Panc1 (cell line): ENCODE measurements around the gene NAPSA.

Experiments used
- POLR2AphosphoS5 ChIP-seq: IDR thresholded peaks from 2 replicates; pipeline ENCODE4 v1.6.1; 2012; ENCODE audit warnings: mild to moderate bottlenecking, low read depth, low read length, moderate library complexity
- REST ChIP-seq, 2 experiments: IDR thresholded peaks; 2 replicates each; pipeline ENCODE4 v1.6.1; 2011 to 2012; ENCODE audit warnings: low read depth in 2 of 2, control low read depth in 1 of 2, low read length in 1 of 2, mild to moderate bottlenecking in 1 of 2, moderate library complexity in 1 of 2; ENCODE audit not compliant: insufficient read depth in 1 of 2
- SIN3A ChIP-seq: IDR thresholded peaks from 2 replicates; pipeline ENCODE4 v1.6.1; 2012; ENCODE audit warnings: low read depth, mild to moderate bottlenecking, low read length, moderate library complexity, borderline replicate concordance; ENCODE audit not compliant: insufficient read depth
- TCF7L2 ChIP-seq: IDR thresholded peaks from 2 replicates; pipeline ENCODE4 v1.6.1; 2011; ENCODE audit warnings: mild to moderate bottlenecking, low read depth, low read length, inconsistent platforms
- TF ChIP-seq, protein P1 (sequence below): fragments of 450-650 bp; IDR thresholded peaks from 2 replicates; pipeline ENCODE4 v1.5.1; 2017; ENCODE audit warnings: mild to moderate bottlenecking

DNA sequence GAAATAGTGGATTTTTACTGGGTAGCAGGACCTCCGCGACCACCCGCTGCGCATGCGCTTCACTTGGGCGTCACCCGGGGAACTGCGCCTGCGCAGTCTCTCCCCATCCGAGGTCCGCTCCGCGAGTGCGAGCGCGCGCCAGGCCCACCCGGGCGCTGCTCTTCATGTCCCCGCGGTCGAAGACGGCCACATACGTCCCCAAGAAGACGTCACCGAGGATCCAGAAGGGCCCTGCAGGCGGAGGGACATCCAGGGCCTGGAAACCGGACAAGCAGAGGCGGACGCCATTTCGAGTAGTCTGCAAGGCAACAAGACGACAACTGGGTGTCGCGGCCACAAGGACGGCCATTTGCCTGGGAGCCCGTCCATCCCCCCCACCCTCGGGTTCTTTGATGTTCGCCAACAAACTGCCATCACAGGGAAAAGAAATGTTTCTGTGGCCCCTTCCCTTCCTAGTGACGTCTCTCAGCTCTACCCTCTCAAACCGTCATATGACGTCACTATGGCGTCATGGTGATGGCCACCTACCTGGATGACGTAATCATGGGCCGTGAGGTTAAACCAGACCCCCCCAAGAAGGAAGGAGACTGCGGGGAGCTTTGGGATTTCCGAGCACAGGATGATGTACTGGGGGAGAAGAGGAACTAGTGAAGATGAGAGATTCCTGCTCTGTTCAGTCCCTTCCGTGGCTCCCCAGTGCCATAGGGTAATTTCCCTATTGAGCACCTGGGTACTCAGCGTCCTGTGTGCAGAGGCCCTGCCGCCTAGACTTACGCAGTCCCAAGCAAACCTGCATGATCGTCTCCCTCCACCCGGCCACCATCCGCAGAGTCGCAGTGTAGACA, 6.7 kb downstream of the NAPSA start:
- no peak for TF ChIP-seq POLR2AphosphoS5
- TF ChIP-seq, protein P1, sequence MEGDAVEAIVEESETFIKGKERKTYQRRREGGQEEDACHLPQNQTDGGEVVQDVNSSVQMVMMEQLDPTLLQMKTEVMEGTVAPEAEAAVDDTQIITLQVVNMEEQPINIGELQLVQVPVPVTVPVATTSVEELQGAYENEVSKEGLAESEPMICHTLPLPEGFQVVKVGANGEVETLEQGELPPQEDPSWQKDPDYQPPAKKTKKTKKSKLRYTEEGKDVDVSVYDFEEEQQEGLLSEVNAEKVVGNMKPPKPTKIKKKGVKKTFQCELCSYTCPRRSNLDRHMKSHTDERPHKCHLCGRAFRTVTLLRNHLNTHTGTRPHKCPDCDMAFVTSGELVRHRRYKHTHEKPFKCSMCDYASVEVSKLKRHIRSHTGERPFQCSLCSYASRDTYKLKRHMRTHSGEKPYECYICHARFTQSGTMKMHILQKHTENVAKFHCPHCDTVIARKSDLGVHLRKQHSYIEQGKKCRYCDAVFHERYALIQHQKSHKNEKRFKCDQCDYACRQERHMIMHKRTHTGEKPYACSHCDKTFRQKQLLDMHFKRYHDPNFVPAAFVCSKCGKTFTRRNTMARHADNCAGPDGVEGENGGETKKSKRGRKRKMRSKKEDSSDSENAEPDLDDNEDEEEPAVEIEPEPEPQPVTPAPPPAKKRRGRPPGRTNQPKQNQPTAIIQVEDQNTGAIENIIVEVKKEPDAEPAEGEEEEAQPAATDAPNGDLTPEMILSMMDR, result no peak
- TF ChIP-seq SIN3A, result no peak
- no peak for TF ChIP-seq REST (IDR thresholded peaks at IDR 0.05; ENCODE audit: insufficient read depth in 1 of 2, low read depth in 2 of 2, low read length in 1 of 2)
- TF ChIP-seq TCF7L2, result 0 out of 2 replicates have a peak, but pooled peaks have one; percentile 29
